ENCODE measurements around the gene RABGAP1L.
"Not testable (repeated sequence)": the region's sequence is repeated elsewhere in the genome, so short reads cannot be mapped to it uniquely, and the experiment has no call there.

Gene RABGAP1L

GRCh38 chr1:174153825-174154107 lies 5.6 kb upstream of the RABGAP1L start:
- no peak for DNase-seq (ENCODE audit: low read depth)

GRCh38 chr1:174156437-174156836 lies 2.9 kb upstream of the RABGAP1L start:
- DNase-seq (ENCODE audit: low read depth) = no peak

GRCh38 chr1:174157157-174157806 lies 2.0 kb upstream of the RABGAP1L start:
- DNase-seq (ENCODE audit: low read depth) = no peak

GRCh38 chr1:174158767-174159251 lies 511 bp upstream of the RABGAP1L start:
- DNase-seq (ENCODE audit: low read depth) = no peak

- no peak for DNase-seq (ENCODE audit: low read depth)
Measured at GRCh38 chr1:174160109-174160473, 771 bp downstream of the RABGAP1L start.

- no peak for DNase-seq (ENCODE audit: low read depth)
Measured at GRCh38 chr1:174160603-174161002, 1.3 kb downstream of the RABGAP1L start.

- no peak for DNase-seq (ENCODE audit: low read depth)
Measured at GRCh38 chr1:174161813-174162212, 2.5 kb downstream of the RABGAP1L start.

- no peak for DNase-seq (ENCODE audit: low read depth)
Measured at GRCh38 chr1:174164826-174165225, 5.5 kb downstream of the RABGAP1L start.

- DNase-seq (ENCODE audit: low read depth) = no peak
Measured at GRCh38 chr1:174165471-174166137, 6.3 kb downstream of the RABGAP1L start.

- DNase-seq (ENCODE audit: low read depth) = no peak
Measured at GRCh38 chr1:174166530-174167264, 7.4 kb downstream of the RABGAP1L start.

GRCh38 chr1:174167265-174167803 lies 8.0 kb downstream of the RABGAP1L start:
- no peak for DNase-seq (ENCODE audit: low read depth)

GRCh38 chr1:174169342-174169741 lies 10.0 kb downstream of the RABGAP1L start:
- DNase-seq (ENCODE audit: low read depth) = no peak

- no peak for DNase-seq (ENCODE audit: low read depth)
Measured at GRCh38 chr1:174171073-174171472, 11.8 kb downstream of the RABGAP1L start.

- no peak for DNase-seq (ENCODE audit: low read depth)
Measured at GRCh38 chr1:174174461-174175329, 15.4 kb downstream of the RABGAP1L start.

- DNase-seq (ENCODE audit: low read depth) = not testable (repeated sequence)
Measured at GRCh38 chr1:174178459-174178858, 19.1 kb downstream of the RABGAP1L start.

- no peak for DNase-seq (ENCODE audit: low read depth)
Measured at GRCh38 chr1:174189428-174190062, 30.2 kb downstream of the RABGAP1L start.

- DNase-seq (ENCODE audit: low read depth) = no peak
Measured at GRCh38 chr1:174190691-174191199, 31.4 kb downstream of the RABGAP1L start.

GRCh38 chr1:174191349-174191862 lies 32.1 kb downstream of the RABGAP1L start:
- DNase-seq (ENCODE audit: low read depth) = no peak

GRCh38 chr1:174194461-174194860 lies 35.1 kb downstream of the RABGAP1L start:
- DNase-seq (ENCODE audit: low read depth) = no peak

- no peak for DNase-seq (ENCODE audit: low read depth)
Measured at GRCh38 chr1:174197088-174197487, 37.8 kb downstream of the RABGAP1L start.

GRCh38 chr1:174197547-174197946 lies 38.2 kb downstream of the RABGAP1L start:
- no peak for DNase-seq (ENCODE audit: low read depth)
